Stimulated activated CD4-positive, alpha-beta T cell treated with anti-CD3 and anti-CD28 coated beads, Interleukin-12 subunit alpha, Interleukin-12 subunit beta, amount 100 ng/mL, for 24 hours (primary cell): ENCODE results near the gene CCDC120.

Experiments
- DNase-seq, 2 experiments: peaks; one replicate each; pipeline ENCODE4 v3.0.0-alpha.2; 2020; ENCODE audit warnings: low read depth in 2 of 2

CCDC120 gene, protein sequence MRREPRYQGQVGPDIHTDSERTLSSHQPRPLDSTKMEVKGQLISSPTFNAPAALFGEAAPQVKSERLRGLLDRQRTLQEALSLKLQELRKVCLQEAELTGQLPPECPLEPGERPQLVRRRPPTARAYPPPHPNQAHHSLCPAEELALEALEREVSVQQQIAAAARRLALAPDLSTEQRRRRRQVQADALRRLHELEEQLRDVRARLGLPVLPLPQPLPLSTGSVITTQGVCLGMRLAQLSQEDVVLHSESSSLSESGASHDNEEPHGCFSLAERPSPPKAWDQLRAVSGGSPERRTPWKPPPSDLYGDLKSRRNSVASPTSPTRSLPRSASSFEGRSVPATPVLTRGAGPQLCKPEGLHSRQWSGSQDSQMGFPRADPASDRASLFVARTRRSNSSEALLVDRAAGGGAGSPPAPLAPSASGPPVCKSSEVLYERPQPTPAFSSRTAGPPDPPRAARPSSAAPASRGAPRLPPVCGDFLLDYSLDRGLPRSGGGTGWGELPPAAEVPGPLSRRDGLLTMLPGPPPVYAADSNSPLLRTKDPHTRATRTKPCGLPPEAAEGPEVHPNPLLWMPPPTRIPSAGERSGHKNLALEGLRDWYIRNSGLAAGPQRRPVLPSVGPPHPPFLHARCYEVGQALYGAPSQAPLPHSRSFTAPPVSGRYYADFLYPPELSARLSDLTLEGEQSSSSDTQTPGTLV

DNA sequence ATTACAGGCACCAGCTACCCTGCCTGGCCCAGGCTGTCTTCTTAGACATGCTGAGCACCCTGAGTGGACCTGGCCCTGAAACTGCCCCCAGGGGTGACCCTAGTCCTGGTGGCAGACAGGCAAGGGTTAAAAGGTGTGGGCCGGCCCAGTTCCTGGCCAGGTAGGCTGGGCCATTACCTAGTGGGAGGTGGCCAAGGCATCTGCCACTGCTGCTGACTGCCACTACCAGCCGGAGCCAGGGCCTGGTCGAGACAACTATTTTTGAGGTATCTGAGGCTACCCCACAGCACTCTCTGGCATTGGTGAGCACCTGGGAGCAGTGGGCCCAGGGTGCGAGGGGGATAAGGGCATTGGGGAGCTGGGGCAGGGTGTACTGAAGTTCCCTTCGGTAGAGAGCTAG is at the start of gene CCDC120:
Gene CCDC120 (plus strand): TSS at position 206 of the 400 bp plus-strand sequence. CDS start 3,043 bp downstream, outside the sequence.
- no peak for DNase-seq

DNA sequence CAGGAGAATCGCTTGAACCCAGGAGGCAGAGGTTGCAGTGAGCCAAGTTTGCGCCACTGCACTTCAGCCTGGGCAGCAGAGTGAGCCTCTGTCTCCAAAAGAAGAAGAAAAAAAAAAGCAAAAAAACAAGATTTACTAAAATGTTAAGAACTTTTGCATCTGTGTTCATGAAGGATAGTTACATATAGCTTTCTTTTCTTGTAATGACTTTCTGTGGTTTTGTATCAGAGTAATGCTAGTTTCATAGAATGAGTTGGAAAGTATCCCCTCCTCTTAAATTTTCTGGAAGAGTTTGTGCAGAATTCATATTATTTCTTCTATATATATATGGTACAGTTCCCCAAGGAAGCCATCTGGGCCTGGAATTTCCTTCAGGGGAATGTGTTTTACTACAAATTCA is 39.7 kb upstream of the CCDC120 start:
- DNase-seq: no peak

DNA sequence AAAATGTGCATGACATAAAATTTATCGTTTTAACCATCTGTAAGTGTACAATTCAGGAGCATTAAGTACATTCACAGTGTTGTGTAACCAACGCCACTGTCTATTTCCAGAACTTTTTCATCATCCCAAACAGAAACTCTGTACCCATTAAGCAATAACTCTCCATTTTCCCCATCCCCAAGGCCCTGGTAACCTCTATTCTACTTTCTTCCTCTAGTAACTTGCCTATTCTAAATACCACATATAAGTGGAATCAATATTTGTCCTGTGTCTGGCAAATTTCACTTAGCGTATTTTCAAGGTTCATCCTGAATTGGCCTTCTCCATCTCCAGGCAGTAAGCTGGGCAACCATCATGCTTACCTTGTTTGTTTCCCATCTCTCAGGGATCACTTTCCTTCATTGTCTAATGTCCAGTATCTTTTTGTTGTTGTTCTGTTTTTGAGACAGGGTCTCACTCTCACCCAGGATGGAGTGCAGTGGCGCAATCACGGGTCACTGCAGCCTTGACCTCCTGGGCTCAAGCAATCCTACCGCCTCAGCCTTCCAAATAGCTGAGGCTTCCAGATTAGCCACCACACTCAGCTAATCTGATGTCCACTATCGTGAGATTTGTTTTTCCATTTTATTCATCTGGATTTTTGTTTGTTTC is 39.1 kb upstream of the CCDC120 start:
- no peak for DNase-seq

DNA sequence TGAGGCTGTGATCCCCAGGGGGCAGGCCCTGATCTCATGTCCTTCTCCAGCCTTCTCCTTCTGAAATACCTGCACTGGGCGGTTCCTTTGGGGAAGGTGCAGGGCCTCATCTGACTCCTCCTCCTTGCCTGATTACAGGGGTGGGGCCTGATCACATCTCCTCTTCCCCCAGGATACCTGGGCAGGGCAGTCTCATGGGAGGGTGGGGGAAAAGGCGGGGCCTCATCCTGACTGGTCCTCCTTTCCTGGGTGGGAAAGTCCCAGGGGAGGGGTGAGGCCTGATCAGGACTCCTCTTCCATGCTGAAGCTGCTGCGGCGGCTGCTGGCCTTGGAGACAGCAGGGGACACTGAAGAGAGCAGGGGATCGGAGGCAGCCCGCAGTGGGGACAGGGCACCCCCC is 28.9 kb upstream of the CCDC120 start:
- DNase-seq: no peak

DNA sequence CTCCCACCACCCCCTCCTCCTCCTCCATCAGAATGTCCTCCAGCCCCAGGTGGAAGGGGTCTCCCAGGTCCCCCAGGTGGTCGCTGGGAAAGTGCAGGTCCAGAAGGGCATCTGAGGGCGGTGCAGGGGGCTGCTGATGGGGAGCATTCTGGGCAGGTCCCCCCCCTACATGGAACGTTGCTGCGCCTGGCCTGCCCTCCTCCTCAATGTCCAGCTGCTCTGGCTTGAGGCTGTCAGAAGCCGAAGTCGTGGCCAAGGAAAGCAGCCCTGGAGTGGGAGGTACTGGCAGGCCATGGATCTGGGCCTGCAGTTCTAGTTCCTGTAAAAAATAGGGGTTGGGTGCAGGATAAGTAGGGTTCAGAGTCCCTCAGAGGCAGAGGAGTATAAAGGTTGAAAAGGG is 28.5 kb upstream of the CCDC120 start:
- DNase-seq: no peak

DNA sequence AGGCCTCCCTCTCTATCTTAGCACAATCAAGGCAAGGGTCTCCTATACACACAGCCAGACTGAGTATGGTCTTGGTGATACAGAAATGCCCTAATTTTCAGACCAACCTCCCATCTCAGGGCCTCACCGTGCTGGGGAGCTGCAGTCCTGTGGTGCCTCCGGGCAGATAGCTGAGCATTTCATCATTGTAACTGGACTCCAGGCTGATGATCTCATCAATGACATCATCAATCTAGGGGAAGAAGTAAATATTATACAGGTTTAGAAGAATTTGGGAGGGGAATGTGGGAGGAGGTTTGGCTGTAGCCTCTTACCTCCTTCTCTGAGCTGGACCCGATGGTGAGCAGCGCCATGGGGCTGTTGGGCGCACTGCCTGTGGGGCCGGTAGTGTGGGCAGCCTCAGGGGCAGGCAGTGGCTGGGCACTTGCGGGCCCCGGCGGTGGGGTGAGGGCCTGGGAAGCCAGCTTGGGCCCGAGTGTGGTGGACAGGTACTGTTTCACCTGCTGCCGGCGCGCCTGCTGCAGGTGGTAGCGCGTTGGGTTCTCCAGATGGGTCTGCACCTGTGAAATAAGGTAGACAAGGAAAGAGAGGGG is 20.8 kb upstream of the CCDC120 start:
- no peak for DNase-seq

DNA sequence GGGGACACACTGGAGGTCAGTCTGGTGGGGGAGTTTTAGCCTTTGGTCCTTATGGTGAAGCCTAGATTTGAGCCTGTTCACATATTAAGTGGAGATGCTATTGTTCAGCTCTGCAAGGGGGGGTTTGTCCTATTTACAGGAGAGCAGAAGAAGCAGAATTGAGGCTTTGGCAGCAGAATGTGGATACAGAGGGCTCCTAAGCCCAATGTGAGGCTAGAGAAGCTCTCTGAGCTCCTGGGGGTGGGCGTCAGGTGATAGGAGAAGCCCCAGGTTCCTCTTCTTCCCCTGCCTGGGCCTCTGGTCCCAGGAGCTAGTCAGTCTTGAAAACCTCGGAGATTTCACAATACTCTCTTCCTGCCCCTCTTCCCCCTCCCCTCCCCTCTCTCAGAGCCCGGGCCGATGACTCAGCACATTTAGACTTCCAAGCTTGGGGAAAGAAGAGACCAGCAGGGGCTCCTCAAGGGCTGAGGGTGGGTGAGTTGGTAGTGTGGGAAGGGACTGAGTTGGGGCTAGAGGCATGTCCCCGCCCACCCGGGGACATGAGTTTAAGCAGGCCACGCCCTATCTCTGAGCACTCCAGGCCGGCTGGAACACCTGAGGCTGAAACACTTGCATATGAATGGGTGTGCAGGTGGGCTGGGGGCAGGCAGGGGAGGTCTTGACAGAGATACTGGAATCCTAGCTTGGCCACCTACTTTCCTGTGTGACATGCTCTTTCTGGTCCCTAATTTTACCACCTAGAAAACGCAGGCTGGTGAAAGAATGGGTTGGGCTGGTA is 19.0 kb upstream of the CCDC120 start:
- peak in 1 of 2 experiments; percentile 36 for DNase-seq

DNA sequence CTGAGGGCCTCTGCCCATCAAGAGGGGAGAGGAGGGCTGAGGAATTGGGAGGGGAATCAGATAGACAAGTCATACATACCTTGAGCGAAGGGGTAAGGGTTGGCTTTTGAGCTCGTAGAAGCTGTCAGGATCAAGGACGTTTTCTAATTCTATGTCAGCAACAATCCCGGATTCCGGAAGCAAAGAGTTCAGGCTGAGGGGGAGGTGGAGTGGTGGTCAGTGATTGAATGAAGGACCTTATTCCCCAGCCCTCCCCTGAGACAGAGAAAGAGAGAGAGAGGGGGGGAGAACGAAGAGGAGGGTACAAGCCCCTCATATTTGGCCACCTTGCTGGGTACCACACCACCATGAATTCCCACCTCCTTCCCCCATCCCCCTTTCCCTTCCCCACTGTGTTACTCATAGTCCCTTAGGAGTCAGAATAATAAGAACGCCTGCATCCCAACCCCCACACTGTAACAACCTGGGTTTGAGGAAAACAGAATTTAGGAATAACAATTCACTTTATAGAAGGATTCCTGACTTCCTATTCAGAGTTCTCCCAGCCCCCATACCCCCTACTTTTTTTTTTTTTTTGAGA is 18.3 kb upstream of the CCDC120 start:
- DNase-seq: no peak

DNA sequence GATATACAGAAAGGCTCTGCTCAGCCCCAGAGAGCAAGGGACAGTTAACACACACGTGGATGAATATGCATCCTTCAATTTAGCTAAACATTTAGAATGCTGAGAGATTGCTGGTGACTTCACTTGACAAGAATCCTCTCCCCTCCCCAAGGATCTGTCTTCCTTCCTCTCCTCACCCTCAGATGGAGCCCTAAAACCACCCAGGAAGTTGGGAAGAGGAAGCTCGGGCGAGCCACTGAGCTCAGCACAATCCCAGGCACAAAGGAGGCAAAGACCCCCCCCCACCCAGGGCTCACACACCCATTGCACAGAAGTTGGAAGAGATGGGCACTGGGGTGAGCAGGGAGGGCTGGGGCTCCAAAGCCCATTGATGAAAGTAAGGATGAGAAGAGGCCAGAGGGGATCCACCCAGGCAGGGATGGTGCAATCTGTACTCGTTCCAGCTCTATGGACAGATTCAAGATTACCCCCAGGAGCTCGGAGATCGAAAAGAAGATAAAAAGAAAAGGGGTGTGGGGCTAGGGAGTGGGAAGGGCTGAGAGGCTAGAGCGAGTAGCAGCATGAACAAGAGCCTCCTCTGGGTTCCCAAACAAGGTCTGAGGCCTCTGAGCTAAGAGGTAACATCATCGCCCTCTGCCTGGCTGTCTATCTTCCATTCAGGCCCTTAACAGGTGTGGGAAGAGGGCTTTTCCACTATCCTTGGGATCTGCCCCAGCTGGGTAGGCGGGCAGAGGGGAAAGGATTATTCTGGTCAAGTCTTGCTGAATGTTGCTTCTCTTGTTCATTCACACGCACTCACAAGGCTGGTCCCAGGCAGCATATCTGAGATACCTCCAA is 16.8 kb upstream of the CCDC120 start:
- DNase-seq: no peak

DNA sequence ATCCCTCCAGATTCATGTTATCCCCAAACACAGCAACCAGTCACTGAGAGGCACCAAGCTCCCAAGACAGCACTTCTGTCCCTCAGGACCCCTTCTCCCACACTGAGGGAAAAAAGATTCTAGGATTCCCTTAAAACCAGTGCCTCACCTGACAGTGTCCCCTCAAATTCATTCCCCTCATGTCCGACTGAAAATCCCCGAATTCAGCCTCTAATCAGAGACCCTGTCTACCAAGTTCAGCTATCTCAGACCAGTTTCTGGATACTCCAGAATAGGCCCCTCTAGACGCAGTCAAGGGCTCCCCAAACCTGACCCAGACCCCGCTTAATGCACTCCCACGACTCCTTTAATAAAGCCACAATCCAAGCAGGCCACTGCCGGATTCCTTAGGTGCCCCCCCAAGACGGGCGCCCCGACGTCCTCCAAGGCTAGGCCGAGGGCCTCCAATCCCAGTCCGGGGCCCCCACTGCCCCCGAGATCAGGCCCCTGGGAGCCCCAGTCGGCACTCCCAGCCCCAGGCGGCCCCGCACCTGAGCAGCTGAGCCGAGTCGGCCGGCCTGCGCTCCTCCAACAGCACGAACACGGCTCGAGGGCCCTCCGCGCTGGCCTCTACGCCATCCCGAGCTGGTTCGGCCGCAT is 16.1 kb upstream of the CCDC120 start:
- no peak for DNase-seq

DNA sequence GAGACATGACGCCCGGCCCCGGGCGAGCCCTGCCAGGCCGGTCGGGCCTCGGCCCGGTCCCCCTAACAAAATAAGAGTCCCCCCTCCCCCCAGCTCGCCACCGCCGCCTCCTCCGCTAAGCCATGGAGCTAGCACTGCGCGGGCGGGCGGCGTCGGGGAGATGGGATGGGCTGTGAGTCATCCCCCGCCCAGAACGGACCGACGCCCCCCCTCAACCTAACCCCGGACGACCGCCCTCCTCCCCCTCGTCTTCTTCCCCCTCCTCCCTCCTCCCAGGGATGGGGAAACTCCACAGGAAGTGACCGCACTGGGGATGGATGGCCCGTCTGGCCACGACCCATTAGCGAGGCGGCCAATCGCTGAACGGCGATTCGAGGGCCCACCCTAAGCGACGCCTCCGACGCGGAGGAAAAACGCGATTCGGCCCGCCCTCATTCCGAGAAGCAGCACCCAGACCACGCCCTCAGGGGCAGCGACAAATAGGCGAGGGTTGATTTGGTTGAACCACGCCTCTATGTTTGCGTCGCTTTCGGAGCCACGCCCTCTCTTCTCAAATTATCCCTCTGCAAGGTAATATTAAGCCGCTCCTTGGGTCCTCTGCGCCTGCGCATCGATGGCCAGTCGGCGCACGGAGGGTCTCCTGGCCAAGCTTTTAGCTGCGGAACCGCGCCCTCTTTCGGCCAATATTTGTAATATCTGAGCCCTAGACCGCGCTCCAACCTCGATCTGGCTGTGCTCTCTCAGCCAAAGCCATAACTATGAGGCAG is 15.4 kb upstream of the CCDC120 start, which contains the start of gene TFE3:
Gene TFE3 (minus strand): TSS at position 138 of the 767 bp plus-strand sequence. CDS start 131 bp downstream, at position 7.
- DNase-seq: peak; percentile 85 to 93

DNA sequence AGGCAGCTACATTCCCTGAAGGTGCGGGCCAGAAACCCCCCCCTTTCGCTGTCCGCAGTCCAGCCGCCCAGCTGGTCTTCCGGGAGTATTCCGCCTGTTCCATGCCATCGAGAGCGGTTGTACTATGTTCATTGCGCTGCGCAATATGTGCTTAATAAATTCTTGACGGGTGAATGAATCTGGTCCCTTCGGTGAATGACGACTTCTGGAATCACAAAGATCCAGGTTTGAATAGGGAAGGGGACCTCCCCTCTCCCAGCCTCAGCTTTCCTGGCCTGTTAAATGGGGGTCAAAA is 14.9 kb upstream of the CCDC120 start:
- no peak for DNase-seq

DNA sequence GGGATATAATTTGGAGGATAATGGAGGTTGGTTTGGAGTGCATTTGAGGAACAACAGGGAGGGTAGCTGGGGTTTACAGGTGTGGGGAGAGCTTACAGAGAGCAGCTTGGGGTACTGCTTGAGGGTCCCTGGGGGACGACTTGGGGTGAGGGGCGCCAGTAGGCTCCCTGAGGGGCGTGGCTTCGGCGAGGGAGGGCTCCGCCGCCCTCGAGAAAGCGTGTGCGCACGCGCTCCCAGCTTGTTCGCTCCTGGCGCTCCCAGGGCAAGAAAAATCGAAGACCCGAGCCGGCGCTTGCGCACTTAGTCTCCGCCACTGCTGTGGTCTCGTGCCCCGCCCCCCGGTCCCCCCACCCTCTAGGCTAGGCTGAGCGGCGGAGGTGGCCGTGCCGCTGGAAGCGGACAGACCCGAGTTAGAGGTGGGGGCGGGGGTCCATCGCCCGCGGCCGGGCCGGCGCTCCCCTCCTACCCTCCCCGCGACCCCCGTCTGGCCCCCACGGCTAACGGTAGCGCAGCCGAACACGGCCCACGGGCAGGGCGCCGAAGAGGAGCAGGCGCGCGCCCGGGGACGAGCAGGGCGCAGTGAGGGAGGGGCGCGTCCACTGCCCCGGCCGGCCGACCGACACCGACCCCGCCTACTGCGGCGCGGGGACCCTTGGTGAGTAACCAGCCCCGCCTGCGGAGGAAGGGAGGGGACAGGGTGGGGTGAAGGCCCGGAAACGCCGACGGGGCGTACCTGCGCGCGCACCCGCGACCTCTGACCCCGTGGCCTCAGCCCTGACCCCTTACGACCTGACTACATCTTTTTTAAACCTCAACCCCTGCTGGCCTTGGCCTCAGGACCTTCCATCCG is 5.4 kb upstream of the CCDC120 start:
- DNase-seq: peak; percentile 36 to 48

DNA sequence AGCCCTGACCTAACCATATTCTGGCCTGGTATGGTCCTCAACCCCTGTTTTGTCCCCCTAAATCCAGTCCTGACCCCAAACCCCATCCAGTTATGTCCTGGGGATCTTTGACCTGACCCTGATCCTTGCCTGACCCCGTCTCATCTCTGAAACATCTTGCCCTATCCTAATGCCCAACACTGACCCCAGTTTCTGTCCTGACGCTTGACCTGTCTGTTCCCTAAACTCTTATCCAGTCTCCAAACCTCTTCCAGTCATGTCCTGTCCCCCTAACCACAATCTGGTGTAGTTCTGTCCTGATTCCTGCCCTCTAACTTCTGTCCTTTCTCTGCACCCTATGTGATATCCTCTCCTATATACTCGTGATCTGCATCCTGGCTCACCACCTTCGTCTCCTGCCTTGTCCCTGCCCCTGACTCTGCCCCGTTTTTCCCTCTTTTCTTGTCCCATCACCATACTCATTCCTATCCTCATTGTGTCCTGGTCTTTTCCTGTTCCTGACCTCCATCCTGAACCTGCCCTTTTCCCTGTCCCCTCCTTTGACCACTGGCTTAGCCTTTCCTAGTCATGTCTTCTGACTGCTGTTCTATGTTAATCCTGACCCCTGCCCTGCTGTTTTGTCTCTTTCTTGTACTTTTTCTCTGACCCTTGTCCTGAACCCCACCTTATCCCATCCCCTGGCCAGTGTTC is 4.6 kb upstream of the CCDC120 start:
- DNase-seq: no peak

DNA sequence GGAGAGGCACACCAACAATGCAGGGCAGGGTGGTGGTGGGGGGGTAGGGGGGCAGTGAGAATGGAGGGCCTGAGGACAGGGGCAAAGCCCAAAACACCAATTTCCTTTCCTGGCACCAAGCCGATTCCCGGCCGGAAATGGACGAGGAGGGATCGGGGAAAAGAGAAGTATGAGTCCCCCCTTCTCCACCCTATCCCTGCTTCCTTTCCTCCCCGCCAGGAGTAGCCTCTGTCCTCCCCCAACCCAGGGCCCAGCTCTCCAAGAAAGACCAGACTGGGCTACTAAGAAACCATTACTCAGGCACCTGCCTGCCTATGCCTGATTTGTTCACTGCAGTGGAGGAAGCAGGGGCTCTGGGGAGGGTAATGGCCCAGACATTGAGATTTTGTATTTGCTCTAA is 402 bp downstream of the CCDC120 start:
- DNase-seq: no peak

DNA sequence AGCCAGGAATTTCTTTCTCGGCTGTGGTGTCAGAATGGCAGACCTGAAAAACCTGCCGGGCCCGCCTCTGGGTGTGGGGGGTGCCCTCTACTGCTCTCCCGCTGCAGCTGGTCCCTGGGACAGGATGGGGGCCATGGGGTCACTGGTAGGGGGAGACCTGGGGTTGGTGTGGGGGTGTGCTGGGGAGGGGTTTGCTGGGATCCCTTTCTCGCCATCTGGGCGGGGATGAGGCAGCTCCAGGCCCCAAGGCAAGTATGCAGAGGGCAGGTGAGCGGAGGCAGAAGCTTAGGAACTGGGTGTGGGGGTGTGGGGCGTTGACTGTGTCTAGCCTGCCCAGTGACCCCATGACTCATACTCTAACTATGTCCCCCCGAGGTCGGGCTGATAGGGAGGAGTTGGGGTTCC is 884 bp downstream of the CCDC120 start:
- DNase-seq: no peak

DNA sequence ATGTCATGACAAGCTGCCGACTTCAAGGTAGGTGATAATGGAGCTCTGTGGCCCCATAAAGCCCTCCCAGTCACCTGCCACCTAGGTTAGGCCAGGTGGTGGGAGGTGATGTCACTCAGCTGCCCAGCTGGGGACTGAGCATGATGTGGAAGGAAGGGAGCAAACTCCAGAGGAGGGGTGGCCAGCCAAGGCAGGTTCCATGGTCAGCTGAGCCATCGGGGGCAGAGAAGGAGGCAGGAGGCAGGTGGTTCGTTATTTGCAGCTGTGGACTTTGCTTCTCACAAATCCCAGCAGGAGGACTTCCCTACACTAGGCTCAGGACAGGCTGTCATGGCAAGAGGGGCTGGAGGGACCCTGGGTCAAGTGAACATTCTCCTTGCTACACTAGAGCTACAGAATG is 2.1 kb downstream of the CCDC120 start:
- no peak for DNase-seq

DNA sequence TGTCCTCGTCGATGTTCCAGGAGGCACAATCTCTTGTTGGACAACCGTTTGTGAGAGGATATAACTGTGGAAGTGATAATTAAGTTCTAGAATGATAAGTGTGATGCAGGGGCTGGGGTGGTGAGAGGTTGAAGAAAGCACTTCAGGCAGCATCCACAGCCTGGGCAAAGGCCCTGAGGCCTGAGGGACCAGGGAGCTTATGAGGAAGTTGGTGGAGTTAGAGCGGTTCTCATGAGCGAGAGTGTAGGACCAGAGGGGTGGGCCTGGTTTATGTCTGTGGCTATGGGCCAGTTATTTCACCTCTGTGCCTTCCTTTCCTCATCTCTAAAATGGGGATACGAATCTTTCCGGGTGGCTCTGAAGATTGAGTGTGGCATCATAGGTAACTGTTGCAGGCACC is 2.7 kb downstream of the CCDC120 start:
- DNase-seq: no peak
